Measurements from ENCODE around the gene SSMEM1. TPM values are rescaled to one million over a fixed set of nuclear protein-coding genes. Genes with fewer than 3 reads are reported as not detected.

Gene SSMEM1
- total and polyA plus RNA-seq, 2 of the 4 experiments (the other 2 are of a cell fraction) = 0.07 TPM; not detected in 1

DNA sequence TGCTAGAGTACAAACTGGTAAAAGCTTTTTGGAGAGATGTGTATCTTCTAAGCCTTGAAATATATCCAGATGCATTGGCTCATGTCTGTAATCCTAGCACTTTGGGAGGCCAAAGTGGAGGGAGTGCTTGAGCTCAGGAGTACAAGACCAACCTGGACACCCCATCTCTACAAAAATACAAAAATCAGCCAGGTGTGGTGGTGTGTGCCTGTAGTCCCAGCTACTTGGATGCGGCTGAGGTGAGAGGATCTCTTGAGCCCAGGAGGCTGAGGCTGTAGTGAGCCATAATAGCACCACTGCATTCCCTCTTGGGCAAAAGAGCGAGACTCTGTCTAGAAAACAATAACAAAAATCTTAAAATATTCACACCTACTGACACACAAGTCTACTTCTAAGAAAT is 28.0 kb upstream of the SSMEM1 start:
- Histone ChIP-seq H3K27me3 (ENCODE audit: control insufficient read depth, insufficient read depth, low read length) (no peaks in the 10 kb centered on the region), H2BK20ac (ENCODE audit: low read depth, low read length) (no peak overlapping the region), H3K56ac (ENCODE audit: extremely low read depth, insufficient read depth, low read length) (no peak overlapping the region), H2BK120ac (ENCODE audit: low read depth, low read length) (no peak overlapping the region), H3K14ac (replicated peaks; ENCODE audit: low read depth, low read length) (no peak overlapping the region), H3K9ac (ENCODE audit: low read depth, low read length) (no peak overlapping the region), H3K18ac (ENCODE audit: low read depth, low read length) (no peak overlapping the region), H3K4ac (ENCODE audit: low read depth, low read length) (no peak overlapping the region), H4K5ac (ENCODE audit: low read depth, low read length) (no peak overlapping the region), H3K4me1 (ENCODE audit: control insufficient read depth, insufficient read depth, low read length) (no peaks in the 10 kb centered on the region), H2BK15ac (ENCODE audit: low read depth, low read length) (no peak overlapping the region), H2AK9ac (replicated peaks; ENCODE audit: low read depth, low read length, poor library complexity) (no peak overlapping the region), H2AK5ac (ENCODE audit: low read depth, low read length) (no peak overlapping the region), H4K8ac (ENCODE audit: low read depth in 2 of 2, low read length in 2 of 2) (no peak overlapping the region), H3K4me3 (ENCODE audit: insufficient read depth, low read depth, low read length) (no peak overlapping the region), H3K23ac (ENCODE audit: low read depth, low read length) (no peak overlapping the region), H3K4me2 (ENCODE audit: low read depth, low read length) (no peak overlapping the region), H4K91ac (ENCODE audit: insufficient read depth, low read depth, low read length) (no peak overlapping the region), H4K20me1 (ENCODE audit: insufficient read depth, low read length) (no peaks in the 10 kb centered on the region), H2BK5ac (ENCODE audit: low read depth, low read length, poor library complexity, severe bottlenecking) (no peak overlapping the region), H3K9me1 (ENCODE audit: insufficient read depth, low read length) (no peaks in the 10 kb centered on the region), H3K36me3 (ENCODE audit: control insufficient read depth, insufficient read depth, low read length) (peaks cover 5% of the 10 kb centered on the region), H3K9me3 (ENCODE audit: control insufficient read depth, insufficient read depth, low read length) (no peaks in the 10 kb centered on the region), H3K79me1 (ENCODE audit: low read depth in 1 of 2, low read length in 2 of 2) (0 out of 4 replicates have a peak, but pooled peaks cover 0 to 11% of the 10 kb centered on the region in 2 experiments), H2AFZ (replicated peaks; ENCODE audit: low read length, poor library complexity) (no peak overlapping the region), H3K27ac (ENCODE audit: insufficient read depth, low read length) (no peak overlapping the region)
- DNase-seq (no peak), ATAC-seq (ENCODE audit: low read depth) (no peak)
- intact Hi-C loops (cut with micrococcal nuclease) = loop anchor here (10.0 kb wide), 1 partner anchor 105 kb away; the partner anchor contains the start of gene KLHDC10
- in situ Hi-C loops (cut with MboI; ENCODE audit: low sequenced_read_pairs) = no loop called here
- ChIA-PET CTCF (no interaction called here), POLR2A (ENCODE audit: unreplicated experiment) (no interaction called here)
- TF ChIP-seq MAFK (IDR thresholded peaks at IDR 0.05; ENCODE audit: low read depth, low read length) = no peak
- TF ChIP-seq, protein P1, sequence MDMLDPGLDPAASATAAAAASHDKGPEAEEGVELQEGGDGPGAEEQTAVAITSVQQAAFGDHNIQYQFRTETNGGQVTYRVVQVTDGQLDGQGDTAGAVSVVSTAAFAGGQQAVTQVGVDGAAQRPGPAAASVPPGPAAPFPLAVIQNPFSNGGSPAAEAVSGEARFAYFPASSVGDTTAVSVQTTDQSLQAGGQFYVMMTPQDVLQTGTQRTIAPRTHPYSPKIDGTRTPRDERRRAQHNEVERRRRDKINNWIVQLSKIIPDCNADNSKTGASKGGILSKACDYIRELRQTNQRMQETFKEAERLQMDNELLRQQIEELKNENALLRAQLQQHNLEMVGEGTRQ (IDR thresholded peaks at IDR 0.05; ENCODE audit: low read depth, low read length) = no peak
- no peak for TF ChIP-seq BHLHE40 (IDR thresholded peaks at IDR 0.05; ENCODE audit: low read depth, low read length)
- no peak for TF ChIP-seq NFE2L2 (IDR thresholded peaks at IDR 0.05; ENCODE audit: low read depth, low read length)
- TF ChIP-seq CHD1 (IDR thresholded peaks at IDR 0.05; ENCODE audit: low read depth, low read length) = no peak
- TF ChIP-seq, protein P2, sequence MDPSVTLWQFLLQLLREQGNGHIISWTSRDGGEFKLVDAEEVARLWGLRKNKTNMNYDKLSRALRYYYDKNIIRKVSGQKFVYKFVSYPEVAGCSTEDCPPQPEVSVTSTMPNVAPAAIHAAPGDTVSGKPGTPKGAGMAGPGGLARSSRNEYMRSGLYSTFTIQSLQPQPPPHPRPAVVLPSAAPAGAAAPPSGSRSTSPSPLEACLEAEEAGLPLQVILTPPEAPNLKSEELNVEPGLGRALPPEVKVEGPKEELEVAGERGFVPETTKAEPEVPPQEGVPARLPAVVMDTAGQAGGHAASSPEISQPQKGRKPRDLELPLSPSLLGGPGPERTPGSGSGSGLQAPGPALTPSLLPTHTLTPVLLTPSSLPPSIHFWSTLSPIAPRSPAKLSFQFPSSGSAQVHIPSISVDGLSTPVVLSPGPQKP (IDR thresholded peaks at IDR 0.05; ENCODE audit: borderline replicate concordance, low read depth, low read length) = no peak
- no peak for TF ChIP-seq CEBPB (IDR thresholded peaks at IDR 0.05; ENCODE audit: low read depth, low read length)
- no peak for TF ChIP-seq FOS (IDR thresholded peaks at IDR 0.05; ENCODE audit: low read depth, low read length)
- TF ChIP-seq, protein P3, sequence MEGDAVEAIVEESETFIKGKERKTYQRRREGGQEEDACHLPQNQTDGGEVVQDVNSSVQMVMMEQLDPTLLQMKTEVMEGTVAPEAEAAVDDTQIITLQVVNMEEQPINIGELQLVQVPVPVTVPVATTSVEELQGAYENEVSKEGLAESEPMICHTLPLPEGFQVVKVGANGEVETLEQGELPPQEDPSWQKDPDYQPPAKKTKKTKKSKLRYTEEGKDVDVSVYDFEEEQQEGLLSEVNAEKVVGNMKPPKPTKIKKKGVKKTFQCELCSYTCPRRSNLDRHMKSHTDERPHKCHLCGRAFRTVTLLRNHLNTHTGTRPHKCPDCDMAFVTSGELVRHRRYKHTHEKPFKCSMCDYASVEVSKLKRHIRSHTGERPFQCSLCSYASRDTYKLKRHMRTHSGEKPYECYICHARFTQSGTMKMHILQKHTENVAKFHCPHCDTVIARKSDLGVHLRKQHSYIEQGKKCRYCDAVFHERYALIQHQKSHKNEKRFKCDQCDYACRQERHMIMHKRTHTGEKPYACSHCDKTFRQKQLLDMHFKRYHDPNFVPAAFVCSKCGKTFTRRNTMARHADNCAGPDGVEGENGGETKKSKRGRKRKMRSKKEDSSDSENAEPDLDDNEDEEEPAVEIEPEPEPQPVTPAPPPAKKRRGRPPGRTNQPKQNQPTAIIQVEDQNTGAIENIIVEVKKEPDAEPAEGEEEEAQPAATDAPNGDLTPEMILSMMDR (conservative IDR thresholded peaks at IDR 0.05; ENCODE audit: low read depth, low read length) = no peak
- no peak for TF ChIP-seq POLR2A (IDR thresholded peaks at IDR 0.05; ENCODE audit: low read depth, low read length)
- no peak for TF ChIP-seq RFX5 (IDR thresholded peaks at IDR 0.05; ENCODE audit: low read depth, low read length)
- BruUV-seq (replicated peaks) = no TSS peak
- dilution Hi-C loops (cut with HindIII; ENCODE audit: low sequenced_read_pairs, unreplicated experiment) = no loop called here
- WGBS, 2 experiments (ENCODE audit: extremely low coverage in 2 of 2, insufficient read length in 1 of 2) = no CpG with 5 or more reads among the region's 2 CpGs

All from IMR-90 (cell line).